Suprapubic skin (tissue), 3 donors: ENCODE measurements around the gene PTOV1.

Experiments
- CTCF ChIP-seq, 2 donors: fragments of 200-600 bp in 1 of 2; fragments of 450-650 bp in 1 of 2; sonication (generic) in 1 of 2; IDR thresholded peaks; one replicate each; pipeline ENCODE4 v1.5.1; 2016 to 2019; ENCODE audit warnings: antibody characterized with exemption in 2 of 2, mild to moderate bottlenecking in 1 of 2, moderate library complexity in 1 of 2
- EP300 ChIP-seq: sonication (generic); formaldehyde crosslinking; IDR thresholded peaks from one replicate; pipeline ENCODE4 v1.6.1; 2017; ENCODE audit warnings: antibody characterized with exemption

GRCh38 chr19:49910179-49910578 lies 59.2 kb downstream of the PTOV1 start:
- no peak for TF ChIP-seq CTCF (IDR thresholded peaks at IDR 0.05)
- no peak for TF ChIP-seq EP300
